IgD-negative memory B cell (primary cell): ENCODE data around the gene LMCD1. TPM values are rescaled to one million over a fixed set of nuclear protein-coding genes. Genes with fewer than 3 reads are reported as not detected.

ENCODE experiments used
- H3K27ac Mint-ChIP-seq, 3 donors: one replicate each; pipeline ENCODE4 v1.8.0; 2020 to 2022; ENCODE audit warnings: mild to moderate bottlenecking in 3 of 3, mixed read lengths in 3 of 3, moderate library complexity in 1 of 3
- H3K27me3 Mint-ChIP-seq: one replicate; pipeline ENCODE4 v1.8.0; 2021; ENCODE audit warnings: mixed read lengths
- H3K36me3 Mint-ChIP-seq: one replicate; pipeline ENCODE4 v1.8.0; 2020; ENCODE audit warnings: mild to moderate bottlenecking, mixed read lengths
- H3K4me1 Mint-ChIP-seq, 3 donors: one replicate each; pipeline ENCODE4 v1.8.0; 2020 to 2022; ENCODE audit warnings: mixed read lengths in 3 of 3, mild to moderate bottlenecking in 1 of 3
- H3K4me3 Mint-ChIP-seq, 4 donors: one replicate each; pipeline ENCODE4 v1.8.0; 2020 to 2022; ENCODE audit warnings: mild to moderate bottlenecking in 4 of 4, mixed read lengths in 4 of 4, moderate library complexity in 3 of 4
- H3K9me3 Mint-ChIP-seq, 3 donors: one replicate each; pipeline ENCODE4 v1.8.0; 2020 to 2021; ENCODE audit warnings: mixed read lengths in 3 of 3, mild to moderate bottlenecking in 1 of 3
- polyA plus RNA-seq: library from polyadenylated mRNA; unstranded; fragments of 300-500 nt; fragmentation: Illumina TruSeq; gene quantifications from one replicate; pipeline ENCODE4 v1.2.3, GENCODE V29; 2021

The LMCD1 gene
- polyA plus RNA-seq, 1 donor from 2014 or later: 4.8 TPM

DNA sequence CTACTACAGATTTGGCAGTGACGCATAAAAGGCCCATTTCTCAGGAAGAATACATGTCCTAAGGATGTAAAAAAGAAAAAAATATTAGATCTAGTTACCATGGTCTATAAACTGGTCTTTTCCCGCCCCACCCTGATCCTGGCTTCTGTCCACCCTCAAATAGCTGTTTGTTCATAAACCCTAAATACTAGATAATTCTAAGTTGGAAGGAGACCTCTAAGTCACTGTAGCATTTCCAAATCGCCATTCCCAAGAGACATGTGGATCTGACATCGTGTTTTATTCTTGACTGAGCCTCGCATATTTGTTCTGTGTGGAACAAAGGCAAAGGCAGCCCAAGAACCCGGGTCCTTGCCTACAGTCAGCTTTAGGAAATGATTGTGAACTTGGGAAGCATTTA lies 49.0 kb downstream of the LMCD1 start:
- Mint-ChIP-seq H3K36me3 (peaks cover 3% of the 10 kb centered on the region), H3K9me3 (no peaks in the 10 kb centered on the region), H3K4me3 (no peak overlapping the region), H3K4me1 (no peaks in the 10 kb centered on the region), H3K27ac (no peak overlapping the region), H3K27me3 (no peaks in the 10 kb centered on the region)

DNA sequence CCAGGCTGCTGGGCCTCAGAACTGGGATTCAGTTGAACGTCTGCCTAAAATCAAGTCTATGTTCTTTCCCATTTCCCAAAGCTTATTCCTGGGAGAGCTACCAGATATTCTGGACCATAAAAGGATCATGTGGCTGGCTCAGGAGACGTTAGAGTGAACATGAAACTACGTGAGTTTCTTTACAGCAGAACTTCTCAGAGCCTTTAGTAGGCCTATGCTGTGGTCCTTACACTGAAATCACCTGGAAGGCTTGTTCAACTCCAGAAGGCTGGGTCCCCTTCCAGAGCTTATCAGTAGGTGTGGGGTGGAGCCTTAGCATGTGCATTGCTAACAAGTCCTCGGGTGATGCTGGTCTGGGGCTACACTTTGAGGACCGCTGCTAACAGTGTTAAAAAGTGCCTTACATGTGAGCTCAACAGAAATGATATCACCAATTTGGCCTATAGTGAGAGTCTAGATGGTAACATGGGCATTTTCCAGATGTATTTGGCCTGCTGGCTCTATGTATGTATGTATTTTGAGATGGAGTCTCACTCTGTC lies 50.7 kb downstream of the LMCD1 start:
- Mint-ChIP-seq H3K27me3 (no peaks in the 10 kb centered on the region), H3K9me3 (no peaks in the 10 kb centered on the region), H3K36me3 (peaks cover 3% of the 10 kb centered on the region), H3K4me1 (no peaks in the 10 kb centered on the region), H3K4me3 (no peak overlapping the region), H3K27ac (no peak overlapping the region)

DNA sequence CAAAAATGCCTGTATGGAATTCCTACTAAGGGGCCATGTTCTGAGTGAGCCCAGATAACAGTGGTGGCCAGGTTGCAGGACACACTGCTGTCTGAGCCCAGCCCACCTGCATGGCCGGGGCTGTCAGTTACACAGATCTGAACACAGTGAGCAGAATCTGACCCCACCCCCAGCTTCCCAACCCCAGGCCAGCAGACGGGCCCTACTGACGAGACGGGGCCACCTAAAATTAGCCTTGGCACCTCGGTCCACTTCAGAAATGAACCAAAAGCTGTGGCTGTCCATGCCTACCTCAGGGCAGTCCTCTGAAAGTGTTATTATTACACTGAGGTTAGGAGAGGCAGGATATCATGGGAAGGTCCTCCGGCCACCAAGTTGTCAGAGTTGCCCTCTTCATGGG lies 51.8 kb downstream of the LMCD1 start:
- Mint-ChIP-seq H3K4me3 (no peak overlapping the region), H3K9me3 (no peaks in the 10 kb centered on the region), H3K27ac (no peak overlapping the region), H3K36me3 (peaks cover 4% of the 10 kb centered on the region), H3K4me1 (no peaks in the 10 kb centered on the region), H3K27me3 (no peaks in the 10 kb centered on the region)

DNA sequence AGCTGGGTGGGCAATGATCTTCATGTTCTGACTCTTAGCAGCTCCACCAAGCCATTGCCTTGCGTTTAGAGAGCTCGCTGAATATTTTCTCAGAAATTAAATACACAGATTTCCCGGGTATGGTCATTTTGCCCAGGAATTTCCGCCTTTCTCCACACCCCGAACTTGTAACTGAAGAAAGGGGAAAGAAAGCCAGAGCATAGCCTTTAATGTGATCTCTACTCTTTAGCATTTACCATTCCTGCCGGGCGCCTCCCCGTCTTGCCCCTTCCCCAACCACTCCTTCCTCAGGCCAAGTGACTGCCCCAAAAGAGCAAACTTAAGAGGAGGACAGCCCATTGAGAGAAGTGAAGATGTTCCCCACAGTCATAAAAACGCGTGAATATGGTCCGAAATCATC lies 53.1 kb downstream of the LMCD1 start:
- no peaks in the 10 kb centered on the region for H3K27me3 Mint-ChIP-seq
- H3K4me3 Mint-ChIP-seq: no peak overlapping the region
- H3K9me3 Mint-ChIP-seq: no peaks in the 10 kb centered on the region

DNA sequence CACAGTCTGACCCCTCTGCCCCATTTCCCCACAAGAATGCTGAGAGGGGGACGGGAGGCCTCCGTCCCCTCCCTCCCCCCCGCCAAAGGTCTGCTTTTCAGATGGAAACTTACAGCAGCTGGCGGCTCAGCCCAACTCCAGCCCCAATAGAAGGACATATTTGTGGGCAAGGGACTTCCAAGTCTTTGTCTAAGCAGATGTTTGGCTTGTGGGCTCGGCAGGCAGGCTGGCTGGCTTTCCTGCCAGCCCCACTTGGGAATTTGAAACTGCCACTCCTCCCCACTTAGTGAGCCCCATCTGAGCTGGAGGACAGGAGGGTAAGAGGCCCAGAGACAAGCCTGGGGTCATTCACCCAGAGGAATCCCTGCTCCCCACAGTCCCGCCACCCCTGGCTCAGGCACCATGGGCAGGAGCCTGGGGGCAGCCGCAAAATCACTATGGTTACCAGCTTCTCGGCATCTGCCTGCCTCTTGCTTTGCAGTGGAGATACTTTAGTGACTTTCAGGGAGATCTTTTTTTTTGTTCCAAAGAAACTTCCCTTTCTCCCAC lies 53.6 kb downstream of the LMCD1 start:
- Mint-ChIP-seq H3K9me3 (no peaks in the 10 kb centered on the region), H3K4me3 (no peak overlapping the region), H3K27me3 (no peaks in the 10 kb centered on the region), H3K4me1 (no peaks in the 10 kb centered on the region), H3K36me3 (peaks cover 3% of the 10 kb centered on the region), H3K27ac (no peak overlapping the region)

More for the DNA sequence above, 53.1 kb downstream of the LMCD1 start:
- no peak overlapping the region for H3K27ac Mint-ChIP-seq
- no peaks in the 10 kb centered on the region for H3K4me1 Mint-ChIP-seq
- H3K36me3 Mint-ChIP-seq: peaks cover 4% of the 10 kb centered on the region

DNA sequence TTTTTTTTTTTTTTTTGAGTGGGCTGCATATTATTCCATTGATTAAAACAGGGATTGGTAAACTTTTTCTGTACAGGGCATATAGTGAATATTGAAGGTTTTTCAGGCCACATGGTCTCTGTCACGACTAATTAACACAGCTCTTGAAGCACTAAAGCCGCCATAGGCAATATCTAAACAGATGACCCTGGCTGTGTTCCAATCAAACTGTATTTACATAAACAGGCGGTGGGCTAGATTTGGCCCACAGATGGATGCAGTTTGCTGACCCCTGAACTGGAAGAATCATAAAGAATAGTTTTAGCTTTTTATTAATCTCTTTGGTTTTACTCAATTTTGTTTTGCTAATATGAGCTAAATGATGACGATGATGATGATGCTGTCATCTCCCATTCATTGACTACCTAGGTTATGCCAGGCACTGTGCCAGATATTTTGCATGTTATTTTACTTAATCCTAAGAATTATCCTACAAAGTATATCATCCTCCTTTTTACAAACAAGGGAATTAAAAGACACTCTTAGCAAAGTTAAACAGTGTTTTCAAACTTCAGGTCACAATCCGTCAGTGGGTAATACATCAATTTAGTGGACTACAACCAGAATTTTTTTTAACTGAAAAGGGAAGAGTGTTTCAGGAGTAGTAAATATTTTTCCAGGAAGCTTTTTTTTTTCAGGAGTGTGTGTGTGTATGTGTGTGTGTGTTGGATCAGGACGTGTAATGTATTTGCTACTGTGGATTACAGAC lies 54.3 kb downstream of the LMCD1 start:
- Mint-ChIP-seq H3K27me3 (no peaks in the 10 kb centered on the region), H3K27ac (peak overlapping the region in 1 of 3 donors; percentile 16), H3K9me3 (no peaks in the 10 kb centered on the region), H3K36me3 (peaks cover 1% of the 10 kb centered on the region), H3K4me1 (no peaks in the 10 kb centered on the region), H3K4me3 (no peak overlapping the region)

DNA sequence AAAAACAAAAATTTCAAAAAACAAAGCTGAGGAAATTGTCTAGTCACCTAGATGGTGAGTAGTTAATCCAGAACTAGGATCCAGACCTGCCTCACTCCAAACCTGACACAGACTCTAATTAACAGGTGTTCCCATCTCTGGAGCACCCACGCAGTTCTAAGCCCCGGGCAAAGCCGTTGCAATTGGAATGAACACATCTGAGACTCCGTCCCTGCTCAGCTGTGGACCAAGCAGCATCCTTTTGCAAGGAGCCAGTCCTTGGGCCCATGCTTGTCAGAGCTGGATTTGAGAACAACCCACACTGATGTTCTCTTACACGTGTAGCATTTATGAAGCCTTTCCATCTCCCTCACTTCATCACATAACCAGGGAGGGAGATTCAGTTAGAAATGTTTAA lies 54.8 kb downstream of the LMCD1 start:
- Mint-ChIP-seq H3K9me3 (no peaks in the 10 kb centered on the region), H3K27ac (no peak overlapping the region), H3K36me3 (peaks cover 1% of the 10 kb centered on the region), H3K27me3 (no peaks in the 10 kb centered on the region), H3K4me1 (no peaks in the 10 kb centered on the region), H3K4me3 (no peak overlapping the region)

DNA sequence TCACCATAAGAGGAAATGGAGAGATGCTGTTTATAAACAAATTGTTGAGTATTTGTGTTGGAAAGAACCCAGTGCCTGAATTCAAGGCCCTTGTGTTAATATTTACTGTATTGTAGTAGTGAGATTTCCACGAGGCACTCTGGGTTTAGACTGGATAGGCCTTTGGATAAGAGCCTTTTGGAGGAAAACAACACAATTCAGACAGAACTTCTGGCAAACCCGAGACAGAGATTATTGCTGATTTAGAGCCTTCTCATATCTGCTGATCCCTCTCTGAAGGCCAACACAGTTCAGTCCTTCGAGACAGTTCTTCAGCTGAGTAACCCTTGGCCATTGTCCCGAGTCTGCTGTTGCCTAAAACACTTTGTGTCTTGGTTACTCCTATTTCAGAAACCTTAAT lies 55.7 kb downstream of the LMCD1 start:
- H3K4me1 Mint-ChIP-seq: no peaks in the 10 kb centered on the region
- H3K27ac Mint-ChIP-seq: no peak overlapping the region
- peaks cover 1% of the 10 kb centered on the region for H3K36me3 Mint-ChIP-seq
- H3K27me3 Mint-ChIP-seq: no peaks in the 10 kb centered on the region
- no peaks in the 10 kb centered on the region for H3K9me3 Mint-ChIP-seq
- H3K4me3 Mint-ChIP-seq: no peak overlapping the region

DNA sequence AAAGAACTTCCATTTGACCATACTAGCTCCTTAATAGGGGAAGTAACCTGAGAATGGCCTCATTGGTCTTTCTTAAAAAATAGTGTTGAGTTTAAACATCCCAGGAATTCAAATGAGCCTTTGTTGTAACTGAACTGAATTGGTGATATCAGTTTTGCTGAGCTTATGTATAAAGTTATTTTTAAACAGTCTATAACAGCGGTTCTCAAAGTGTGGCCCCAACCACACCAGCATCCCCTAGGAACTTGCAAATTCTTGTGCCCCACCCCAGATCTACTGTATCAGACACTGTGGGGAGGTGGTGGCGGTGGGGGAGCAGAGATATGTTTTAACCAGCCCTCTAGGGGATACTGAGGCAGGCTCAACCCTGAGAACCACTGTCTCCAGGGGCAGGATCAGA lies 57.0 kb downstream of the LMCD1 start:
- Mint-ChIP-seq H3K4me1 (no peaks in the 10 kb centered on the region), H3K27me3 (no peaks in the 10 kb centered on the region), H3K27ac (no peak overlapping the region), H3K4me3 (no peak overlapping the region), H3K9me3 (no peaks in the 10 kb centered on the region), H3K36me3 (peaks cover 1% of the 10 kb centered on the region)

DNA sequence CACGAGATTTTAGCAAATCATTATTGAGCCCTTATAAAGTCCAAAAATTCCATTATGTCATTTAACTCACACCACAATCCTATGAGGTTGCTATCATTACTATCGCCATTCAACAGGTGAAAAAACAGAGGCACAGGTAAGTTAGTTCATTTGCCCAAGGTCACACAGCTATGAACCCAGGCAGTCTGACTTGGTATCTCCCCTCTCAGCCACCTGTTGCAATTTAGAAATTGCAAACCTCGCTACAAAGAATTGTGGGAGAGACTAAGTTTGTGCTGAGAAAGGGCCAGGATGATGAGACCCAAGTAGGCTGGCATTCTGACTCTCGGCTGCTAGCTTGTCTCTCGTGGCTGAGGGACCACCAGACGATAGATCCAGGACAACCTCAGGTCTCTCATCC lies 57.7 kb downstream of the LMCD1 start:
- H3K4me1 Mint-ChIP-seq: no peaks in the 10 kb centered on the region
- H3K27ac Mint-ChIP-seq: no peak overlapping the region
- no peaks in the 10 kb centered on the region for H3K27me3 Mint-ChIP-seq
- H3K9me3 Mint-ChIP-seq: no peaks in the 10 kb centered on the region
- peaks cover 1% of the 10 kb centered on the region for H3K36me3 Mint-ChIP-seq
- no peak overlapping the region for H3K4me3 Mint-ChIP-seq

DNA sequence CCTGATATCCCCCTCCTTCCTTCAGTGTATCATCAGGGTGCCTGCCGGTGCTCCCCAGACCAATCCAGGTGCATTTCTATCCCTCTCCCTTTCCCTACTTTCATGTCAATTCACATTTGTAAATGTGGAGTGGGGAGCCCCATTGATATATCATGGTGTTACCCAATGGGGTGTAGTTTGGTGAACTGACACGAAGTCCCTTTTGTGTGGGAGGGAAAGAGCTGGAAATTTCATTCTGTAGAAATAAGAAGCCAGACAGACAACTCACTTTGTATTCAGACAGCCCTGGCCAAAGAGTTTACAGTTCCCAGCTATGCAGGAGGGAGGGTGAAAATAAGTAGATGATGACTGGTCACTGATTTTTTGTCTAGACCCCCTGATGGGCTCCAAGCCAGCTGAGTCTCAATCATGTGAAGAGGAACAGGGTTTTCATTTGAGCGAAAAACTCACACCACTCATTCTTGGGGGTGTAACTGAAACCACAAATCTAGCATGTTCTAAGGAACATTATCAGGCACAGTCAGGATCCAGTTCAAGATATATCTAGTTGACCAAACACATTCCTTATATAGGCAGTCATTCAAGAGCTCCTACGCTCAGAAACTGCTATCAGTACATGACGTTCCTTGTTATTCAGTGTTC lies 58.9 kb downstream of the LMCD1 start:
- H3K27ac Mint-ChIP-seq: peak overlapping the region in 1 of 3 donors; percentile 77
- no peak overlapping the region for H3K4me3 Mint-ChIP-seq
- no peaks in the 10 kb centered on the region for H3K9me3 Mint-ChIP-seq
- no peaks in the 10 kb centered on the region for H3K27me3 Mint-ChIP-seq
- H3K36me3 Mint-ChIP-seq: peaks cover 1% of the 10 kb centered on the region
- H3K4me1 Mint-ChIP-seq: no peaks in the 10 kb centered on the region

DNA sequence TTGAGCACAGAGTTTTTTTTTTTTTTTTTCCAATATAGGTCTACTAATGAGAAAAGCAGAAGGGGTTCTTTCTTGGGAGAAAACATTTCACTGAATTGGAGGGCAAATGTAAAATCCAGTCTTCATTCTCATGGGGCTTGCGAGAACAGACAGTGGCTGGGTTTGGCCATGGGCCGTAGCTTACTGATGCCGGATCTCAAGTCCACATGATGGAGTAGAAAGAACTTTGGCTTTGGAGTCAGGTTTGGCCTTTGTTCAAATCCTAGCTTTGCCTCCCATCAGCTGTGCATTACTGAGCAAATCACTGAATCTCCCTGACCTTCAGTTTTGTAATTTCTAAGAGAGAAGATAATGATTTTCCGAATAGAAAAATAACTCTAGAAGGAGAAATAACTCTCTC lies 59.7 kb downstream of the LMCD1 start:
- Mint-ChIP-seq H3K27ac (no peak overlapping the region), H3K4me3 (no peak overlapping the region), H3K4me1 (no peaks in the 10 kb centered on the region), H3K27me3 (no peaks in the 10 kb centered on the region), H3K9me3 (no peaks in the 10 kb centered on the region), H3K36me3 (peaks cover 1% of the 10 kb centered on the region)

DNA sequence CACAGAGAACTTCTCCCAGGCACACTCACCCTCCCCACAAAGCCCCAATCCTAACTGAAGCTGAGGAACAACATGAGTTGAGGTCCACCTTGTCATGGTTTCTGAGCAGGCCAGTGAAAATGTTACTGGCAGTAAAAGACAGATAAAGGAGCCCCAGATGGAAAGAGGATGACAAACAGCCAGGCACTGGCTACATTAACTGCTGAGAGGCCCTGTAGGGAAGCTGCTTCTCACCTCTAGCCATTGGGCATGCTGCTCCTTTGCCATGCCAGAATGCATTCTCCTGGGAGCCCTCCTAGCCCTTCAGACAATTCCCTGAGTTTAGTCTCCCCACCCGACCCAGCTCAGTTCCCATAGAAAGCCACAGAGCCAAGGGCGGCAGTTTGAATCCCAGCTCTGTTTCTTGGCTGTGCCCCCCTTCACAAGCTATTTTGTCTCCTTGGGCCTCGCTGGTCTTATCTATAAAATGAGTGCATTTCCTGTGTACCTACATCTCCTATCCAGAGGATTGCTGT lies 60.5 kb downstream of the LMCD1 start:
- H3K27ac Mint-ChIP-seq: peak overlapping the region in 1 of 3 donors; percentile 28
- H3K27me3 Mint-ChIP-seq: no peaks in the 10 kb centered on the region
- no peaks in the 10 kb centered on the region for H3K9me3 Mint-ChIP-seq
- peak overlapping the region in 1 of 4 donors; percentile 51 for H3K4me3 Mint-ChIP-seq
- peaks cover 1% of the 10 kb centered on the region for H3K36me3 Mint-ChIP-seq
- H3K4me1 Mint-ChIP-seq: no peaks in the 10 kb centered on the region

DNA sequence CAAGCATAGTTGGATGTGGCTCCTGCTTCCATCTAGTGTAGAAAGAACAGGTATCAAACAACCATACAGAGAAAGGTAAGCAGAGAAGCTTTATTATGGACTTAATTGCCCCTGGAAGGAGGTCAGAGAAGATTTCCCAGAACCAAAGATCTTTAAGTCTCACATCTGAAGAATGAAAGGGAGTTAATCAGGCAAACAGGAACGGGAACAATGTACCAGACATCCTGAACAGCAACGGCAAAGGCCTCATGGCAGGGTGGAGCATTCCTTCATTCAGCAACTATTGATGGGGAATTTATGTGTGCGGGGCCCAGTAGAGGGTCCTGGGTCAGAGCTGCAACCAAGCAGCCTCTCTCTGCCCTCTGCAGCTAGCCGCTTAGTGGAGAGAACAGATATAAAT lies 61.5 kb downstream of the LMCD1 start:
- Mint-ChIP-seq H3K4me1 (no peaks in the 10 kb centered on the region), H3K4me3 (no peak overlapping the region), H3K36me3 (no peaks in the 10 kb centered on the region), H3K9me3 (no peaks in the 10 kb centered on the region), H3K27ac (no peak overlapping the region), H3K27me3 (no peaks in the 10 kb centered on the region)

DNA sequence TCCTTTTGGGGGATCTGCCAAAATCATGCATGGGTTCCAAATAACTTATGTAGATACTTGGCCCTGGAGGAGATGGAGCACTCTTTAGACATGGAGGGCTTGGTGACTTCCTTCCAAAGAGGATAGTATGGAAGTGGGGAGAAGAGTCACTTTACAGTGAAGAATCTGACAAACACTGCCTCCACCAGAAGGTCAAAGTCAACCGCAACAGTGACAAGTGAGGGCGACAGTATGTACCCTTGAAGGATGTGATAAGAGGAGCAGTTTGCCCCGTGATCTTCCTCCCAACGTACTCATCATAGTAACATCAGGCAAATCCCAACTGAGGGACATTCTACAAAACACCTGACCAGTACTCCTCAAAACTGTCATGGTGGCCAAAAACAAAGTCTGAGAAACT lies 62.0 kb downstream of the LMCD1 start:
- Mint-ChIP-seq H3K4me3 (no peak overlapping the region), H3K27me3 (no peaks in the 10 kb centered on the region)

More for the DNA sequence above, 62.0 kb downstream of the LMCD1 start:
- Mint-ChIP-seq H3K36me3 (no peaks in the 10 kb centered on the region), H3K9me3 (no peaks in the 10 kb centered on the region), H3K27ac (no peak overlapping the region), H3K4me1 (no peaks in the 10 kb centered on the region)
